Measurements from ENCODE around the gene MEMO1.
A peak's percentile ranks its signal among the peaks of the same experiment; 100 is the strongest.
"Not testable (repeated sequence)": the region's sequence is repeated elsewhere in the genome, so short reads cannot be mapped to it uniquely, and the experiment has no call there.

The MEMO1 gene

GRCh38 chr2:31957354-31958139 lies 53.3 kb downstream of the MEMO1 start:
- DNase-seq (ENCODE audit: low read depth), result no peak

DNA sequence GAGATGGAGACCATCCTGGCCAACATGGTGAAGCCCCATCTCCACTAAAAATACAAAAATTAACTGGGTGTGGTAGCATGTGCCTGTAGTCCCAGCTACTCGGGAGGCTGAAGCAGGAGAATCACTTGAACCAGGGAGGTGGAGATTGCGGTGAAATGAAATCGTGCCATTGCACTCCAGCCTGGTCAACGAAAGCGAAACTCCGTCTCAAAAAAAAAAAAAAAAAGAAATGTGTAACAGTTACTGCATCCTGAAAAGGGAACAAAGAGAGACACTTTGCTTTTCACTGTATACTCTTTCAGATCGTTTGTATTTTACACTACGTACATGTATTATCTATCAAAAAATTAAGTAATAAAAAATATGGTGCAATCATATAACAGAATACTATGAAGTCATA lies 53.9 kb downstream of the MEMO1 start:
- DNase-seq (ENCODE audit: low read depth), result not testable (repeated sequence)

DNA sequence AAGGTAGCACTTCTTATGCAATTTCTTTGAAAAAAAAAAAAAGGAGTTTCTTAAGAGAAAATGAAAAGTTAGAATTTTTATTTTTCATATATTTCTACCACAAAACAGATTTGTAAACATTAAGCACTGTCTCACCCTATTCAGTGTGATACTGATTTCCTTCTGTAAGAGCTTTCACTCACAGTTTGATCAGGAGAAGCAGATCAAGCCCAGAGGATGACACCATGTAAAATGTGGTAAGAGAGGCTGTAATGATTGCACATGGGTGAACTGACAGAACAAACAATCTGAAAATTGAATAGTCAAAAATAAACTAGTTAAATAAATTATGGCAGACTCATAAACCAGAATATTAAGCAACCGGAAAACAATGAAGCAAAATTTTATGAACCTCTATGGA lies 54.5 kb downstream of the MEMO1 start:
- DNase-seq (ENCODE audit: low read depth), result no peak

DNA sequence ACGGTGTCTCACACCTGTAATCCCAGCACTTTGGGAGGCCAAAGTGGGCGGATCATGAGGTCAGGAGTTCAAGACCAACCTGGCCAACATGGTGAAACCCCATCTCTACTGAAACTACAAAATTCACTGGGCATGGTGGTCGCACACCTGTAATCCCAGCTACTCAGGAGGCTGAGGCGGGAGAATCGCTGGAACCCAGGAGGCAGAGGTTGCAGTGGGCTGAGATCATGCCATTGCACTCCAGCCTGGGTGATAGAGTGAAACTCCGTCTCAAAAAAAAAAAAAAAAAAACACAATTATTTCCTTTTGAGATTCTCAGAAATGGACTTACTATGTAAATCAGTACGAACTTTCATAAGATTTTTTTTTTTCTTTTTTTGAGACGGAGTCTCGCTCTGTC lies 57.7 kb downstream of the MEMO1 start:
- DNase-seq (ENCODE audit: low read depth), result not testable (repeated sequence)

DNA sequence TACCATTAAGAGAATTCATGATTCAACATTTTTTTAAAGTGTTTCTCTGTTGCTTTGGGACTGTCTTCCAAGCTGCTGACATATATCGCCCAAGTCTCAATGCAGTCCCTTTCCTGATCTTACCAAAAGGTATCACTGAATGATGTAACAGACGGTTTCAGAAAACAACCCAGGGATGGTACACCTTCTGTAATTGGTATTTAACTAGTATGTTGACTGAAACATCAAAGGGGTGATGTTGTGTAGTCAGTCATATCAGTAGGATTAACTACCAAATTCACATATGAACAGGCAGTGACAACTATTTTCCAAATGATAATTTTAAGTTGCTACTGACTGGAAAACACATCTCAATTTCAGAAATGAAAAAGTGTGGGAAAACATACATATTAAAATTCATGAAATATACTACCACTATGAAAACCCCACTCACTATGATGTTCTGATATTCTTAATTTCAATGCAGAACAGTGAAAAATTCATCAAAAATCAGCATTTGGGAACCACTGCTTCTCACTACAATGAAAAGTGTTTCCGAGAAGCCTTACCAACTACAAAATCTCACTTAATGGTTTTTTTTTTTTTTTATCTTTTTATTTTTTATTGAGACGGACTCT lies 59.8 kb downstream of the MEMO1 start:
- DNase-seq (ENCODE audit: low read depth), result no peak

DNA sequence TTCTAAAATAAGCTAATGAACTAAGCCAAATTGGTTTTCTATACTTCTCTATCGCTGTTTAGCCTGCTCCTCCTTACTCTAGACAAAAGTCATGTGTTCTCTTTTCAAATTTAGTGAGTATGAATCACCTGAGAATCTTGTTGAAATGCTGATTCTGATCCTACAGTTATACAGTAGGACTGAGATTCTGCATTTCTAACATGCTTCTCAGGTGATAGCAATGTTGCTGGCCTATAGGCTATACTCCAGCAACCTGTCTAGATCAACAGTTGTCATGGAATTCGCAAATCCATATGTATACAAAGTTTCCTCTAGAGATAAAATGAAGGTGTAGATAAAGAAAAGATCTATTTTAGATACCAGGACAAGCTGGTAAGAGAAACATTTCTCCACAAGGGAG lies 62.9 kb downstream of the MEMO1 start:
- no peak for DNase-seq (ENCODE audit: low read depth)

DNA sequence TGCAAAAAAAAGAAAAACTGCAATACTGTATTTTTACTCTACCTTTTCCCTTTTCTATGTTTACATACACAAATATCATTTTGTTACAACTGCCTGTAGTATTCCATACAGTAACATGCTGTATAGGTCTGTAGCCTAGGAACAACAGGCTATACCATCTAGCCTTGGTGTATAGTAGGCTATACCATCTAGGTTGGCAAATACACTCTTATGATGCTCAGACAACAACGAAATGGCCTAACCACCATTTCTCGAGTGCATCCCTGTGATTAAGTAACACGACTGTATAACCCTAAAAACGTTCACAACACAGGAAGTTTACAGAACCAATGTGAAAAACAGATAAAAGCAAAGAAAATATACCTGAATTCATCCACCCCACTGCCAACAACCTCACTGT lies 64.0 kb downstream of the MEMO1 start:
- no peak for DNase-seq (ENCODE audit: low read depth)

DNA sequence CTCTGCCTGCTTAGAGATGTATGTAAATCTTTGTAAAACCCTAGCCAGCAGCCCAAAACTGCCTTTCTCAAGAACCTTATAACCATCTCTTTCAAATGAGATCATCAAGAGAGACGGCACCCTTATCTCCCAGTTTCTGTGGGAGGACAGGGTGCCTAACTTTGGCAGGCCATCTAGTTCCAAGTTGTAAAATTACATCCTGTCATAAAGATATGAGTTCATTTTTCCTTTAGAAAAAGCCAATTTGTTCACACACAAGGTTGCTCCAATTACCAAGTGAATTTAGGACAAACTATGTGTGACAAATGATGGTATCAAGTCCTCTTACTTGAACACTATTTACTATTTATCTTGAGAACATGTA lies 65.3 kb downstream of the MEMO1 start:
- peak; percentile 58 for DNase-seq (ENCODE audit: low read depth)

GRCh38 chr2:31944828-31945571 lies 65.8 kb downstream of the MEMO1 start:
- DNase-seq (ENCODE audit: low read depth), result peak; percentile 11

- no peak for DNase-seq (ENCODE audit: low read depth)
These were observed 67.1 kb downstream of the MEMO1 start for GRCh38 chr2:31943636-31944225.

DNA sequence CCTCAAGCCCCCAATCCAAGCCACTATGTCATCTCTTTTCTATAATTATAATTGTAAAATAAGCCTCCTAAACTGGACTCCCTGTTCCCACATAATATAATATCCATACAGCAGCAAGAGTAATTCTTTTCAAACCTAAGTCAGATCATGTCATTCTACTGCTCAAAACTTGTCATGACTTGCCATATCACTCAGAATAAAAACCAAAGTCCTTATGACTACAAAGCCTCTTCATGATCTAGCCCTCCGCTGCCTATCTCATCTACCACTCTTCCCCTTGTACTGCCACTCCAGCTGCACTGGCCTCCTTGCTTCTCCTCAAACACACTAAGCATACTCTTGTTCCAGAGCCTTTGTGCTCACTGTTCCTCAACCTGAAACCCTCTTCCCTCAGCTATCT lies 69.9 kb downstream of the MEMO1 start:
- DNase-seq (ENCODE audit: low read depth), result no peak

- DNase-seq (ENCODE audit: low read depth), result peak; percentile 76
These were observed 73.1 kb downstream of the MEMO1 start for GRCh38 chr2:31937741-31938140.

GRCh38 chr2:31935370-31935769 lies 75.4 kb downstream of the MEMO1 start:
- no peak for DNase-seq (ENCODE audit: low read depth)

DNA sequence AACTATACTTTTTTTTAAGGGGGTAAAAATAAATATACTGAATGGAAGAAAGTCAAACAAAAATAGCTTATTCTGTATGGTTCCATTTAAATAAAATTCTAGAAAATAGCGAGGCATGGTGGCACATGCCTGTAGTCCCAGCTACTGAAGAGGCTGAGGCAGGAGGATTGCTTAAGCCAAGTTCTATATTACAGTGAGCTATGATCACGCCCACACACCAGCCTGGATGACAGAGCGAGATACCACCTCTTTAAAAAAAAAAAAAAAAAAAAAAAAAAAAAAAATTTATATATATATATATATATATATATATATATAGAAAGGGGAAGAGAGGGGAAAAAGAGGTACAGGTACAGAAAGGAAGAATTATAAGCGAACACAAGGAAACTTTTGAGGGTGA lies 77.7 kb downstream of the MEMO1 start:
- DNase-seq (ENCODE audit: low read depth), result peak; percentile 18

DNA sequence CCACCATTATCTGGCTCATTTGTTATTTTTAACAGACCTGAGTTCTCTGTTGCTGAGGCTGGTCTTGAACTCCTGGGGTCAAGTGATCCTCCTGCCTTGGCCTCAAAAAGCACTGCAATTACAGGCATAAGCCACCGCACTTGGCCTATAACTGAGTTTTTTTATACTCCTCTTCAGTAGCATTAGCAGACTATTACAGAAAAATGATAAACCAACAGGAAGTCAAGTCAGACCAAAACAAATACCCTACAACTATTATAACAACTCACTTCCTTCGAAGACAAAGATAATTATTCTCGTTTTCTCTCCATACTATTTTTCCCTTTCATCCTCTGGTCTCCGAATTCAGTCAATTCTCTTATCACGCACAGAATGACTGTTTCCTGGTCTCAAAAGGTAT lies 78.2 kb downstream of the MEMO1 start:
- no peak for DNase-seq (ENCODE audit: low read depth)

DNA sequence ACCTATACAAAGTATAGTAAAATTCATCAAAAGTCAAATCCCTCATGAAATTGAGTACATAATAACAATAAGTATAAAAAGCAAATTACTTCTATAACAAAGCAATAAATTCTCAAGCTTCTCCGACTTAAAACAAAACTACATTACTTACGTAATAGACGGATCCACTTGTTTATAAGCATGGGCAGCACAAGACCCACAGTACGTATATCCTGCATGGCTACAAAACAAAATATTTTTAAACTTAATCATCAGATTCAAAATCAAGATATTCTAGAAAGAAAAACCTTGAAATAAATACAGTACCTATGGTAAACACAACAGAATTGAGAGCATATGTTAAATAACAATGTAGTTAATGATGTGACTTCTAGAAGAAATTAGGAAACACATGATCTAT lies 78.9 kb downstream of the MEMO1 start:
- DNase-seq (ENCODE audit: low read depth), result peak; percentile 78

DNA sequence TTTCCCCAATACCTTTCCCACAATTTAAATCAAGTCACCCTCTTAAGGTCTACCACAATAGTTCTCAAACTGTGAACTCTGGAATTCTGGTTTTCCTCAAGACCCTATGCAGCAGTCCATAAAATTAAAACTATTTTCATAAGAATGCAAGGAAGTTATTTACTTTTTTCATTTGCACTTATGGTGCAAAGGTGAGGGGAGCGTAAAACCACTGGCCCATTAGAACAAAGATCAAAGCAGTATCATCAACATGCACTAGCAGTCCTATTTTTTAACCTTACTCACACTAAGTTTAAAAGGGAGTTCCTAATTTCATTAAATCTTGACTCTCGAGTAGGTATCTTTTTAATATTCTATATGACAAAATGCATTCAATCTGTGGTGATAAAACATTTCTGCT lies 85.3 kb downstream of the MEMO1 start:
- DNase-seq (ENCODE audit: low read depth), result no peak

GRCh38 chr2:31923662-31924061 lies 87.1 kb downstream of the MEMO1 start:
- no peak for DNase-seq (ENCODE audit: low read depth)

DNA sequence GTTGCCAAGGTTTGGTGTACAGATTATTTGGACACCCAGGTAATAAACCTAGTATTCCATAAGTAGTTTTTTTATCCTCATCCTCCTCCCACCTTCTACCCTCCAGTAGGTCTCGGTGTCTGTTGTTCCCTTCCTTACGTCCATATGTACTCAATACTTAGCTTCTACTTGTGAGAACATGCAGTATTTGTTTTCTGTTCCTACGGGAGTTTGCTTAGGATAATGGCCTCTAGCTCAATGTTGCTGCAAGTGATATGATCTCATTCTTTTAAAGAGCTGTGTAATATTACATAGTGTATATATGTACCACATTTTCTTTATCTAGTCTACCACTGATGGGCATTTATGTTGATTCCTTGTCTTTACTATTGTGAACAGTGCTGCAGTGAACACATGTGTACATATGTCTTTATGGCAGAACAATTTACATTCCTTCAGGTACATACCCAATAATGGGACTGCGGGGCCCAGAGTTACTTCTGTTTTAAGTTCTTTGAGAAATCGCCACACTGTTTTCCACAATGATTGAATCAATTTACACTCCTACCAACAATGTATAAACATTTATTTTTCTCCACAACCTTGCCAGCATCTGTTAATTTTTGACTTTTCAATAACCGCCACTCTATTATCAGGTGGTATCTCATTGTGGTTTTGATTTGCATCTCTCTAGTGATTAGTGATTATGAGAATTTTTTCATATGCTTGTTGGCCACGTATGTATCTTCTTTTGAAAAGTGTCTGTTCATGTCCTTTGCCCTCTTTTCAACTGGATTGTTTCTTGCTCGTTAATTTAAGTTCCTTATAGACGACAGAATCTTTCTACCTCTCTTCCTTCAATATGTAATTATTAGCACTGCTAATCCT lies 88.0 kb downstream of the MEMO1 start:
- no peak for DNase-seq (ENCODE audit: low read depth)

DNA sequence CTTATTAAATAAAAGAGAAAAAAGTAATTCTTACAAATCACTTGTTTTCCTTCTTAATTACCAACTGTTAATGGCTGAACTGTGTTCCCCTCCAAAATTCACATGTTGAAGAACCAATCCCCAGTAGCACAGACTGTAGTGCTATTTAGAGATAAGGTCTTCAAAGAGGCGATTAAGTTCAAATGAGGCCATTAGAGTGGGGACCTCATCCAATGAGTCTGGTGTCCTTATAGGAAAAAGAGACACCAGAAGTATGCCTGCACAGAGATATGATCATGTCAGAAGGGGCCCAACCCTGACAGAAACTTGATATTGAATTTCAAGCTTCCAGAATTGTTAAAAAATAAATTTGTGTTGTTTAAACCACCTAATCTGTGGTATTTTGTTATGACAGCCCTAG lies 89.8 kb downstream of the MEMO1 start:
- DNase-seq (ENCODE audit: low read depth), result no peak

DNA sequence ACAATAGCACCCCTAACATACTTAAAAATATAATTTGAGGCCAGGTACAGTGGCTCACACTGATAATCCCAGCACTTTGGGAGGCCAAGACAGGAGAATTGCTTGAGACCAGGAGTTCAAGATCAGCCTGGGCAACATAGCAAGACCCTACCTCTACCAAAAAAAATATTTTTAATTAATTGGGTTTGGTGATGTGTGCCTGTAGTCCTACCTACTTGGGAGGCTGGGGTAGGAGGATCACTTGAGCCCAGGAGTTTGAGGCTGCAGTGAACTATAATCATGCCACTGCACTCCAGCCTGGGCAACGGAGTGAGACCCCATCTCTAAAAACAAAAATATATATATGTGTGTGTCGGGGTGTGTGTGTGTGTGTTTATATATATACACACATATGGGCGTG lies 91.3 kb downstream of the MEMO1 start:
- DNase-seq (ENCODE audit: low read depth), result no peak

- no peak for DNase-seq (ENCODE audit: low read depth)
These were observed 101.1 kb downstream of the MEMO1 start for GRCh38 chr2:31909661-31910060.
